Dedifferentiated amniotic fluid mesenchymal stem cell (primary cell): ENCODE data around the gene MAGI1.
"Not testable (repeated sequence)": the region's sequence is repeated elsewhere in the genome, so short reads cannot be mapped to it uniquely, and the experiment has no call there.

Experiments
- DNase-seq: peaks from one replicate; pipeline ENCODE4 v3.0.0-alpha.2; 2016; ENCODE audit errors: extremely low spot score

Gene MAGI1

DNA sequence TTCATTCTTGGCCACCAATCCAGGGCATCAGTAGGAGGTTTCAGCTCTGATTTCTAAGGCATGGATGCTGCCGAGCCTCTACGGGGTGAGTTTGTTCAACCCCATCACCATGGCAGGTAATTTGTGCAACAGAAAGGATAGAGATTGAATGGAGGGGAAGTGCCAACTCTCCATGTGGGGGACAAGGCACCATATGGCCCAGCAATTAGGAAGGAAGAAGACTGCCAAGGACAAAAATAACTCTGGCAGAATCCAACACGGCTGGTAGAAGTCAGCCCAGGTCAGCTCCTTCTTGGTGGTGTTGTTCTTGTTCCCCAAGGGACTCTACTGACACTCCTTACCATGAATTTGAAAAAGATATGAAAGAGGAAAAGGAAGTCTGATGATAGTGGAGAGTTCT lies 503.9 kb downstream of the MAGI1 start:
- DNase-seq: no peak

DNA sequence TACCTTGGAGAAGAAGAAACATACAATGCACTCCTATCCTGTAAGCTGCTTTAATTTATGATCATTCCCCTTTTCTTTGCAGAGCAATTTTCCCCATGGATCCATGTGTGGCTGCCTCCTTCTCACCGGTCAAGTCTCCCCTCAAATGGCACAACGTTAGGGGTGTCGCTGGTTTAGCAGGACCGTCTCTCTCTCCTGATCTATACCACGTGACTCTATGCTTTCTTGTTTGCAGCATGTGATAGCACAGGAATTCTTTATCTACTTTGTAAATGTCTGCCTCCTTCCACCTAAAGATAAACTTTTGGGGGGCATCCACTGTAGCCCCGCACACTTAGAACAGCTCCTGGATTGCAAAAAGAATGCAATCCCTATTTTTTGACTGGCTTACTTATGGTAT lies 506.0 kb downstream of the MAGI1 start:
- DNase-seq: no peak

DNA sequence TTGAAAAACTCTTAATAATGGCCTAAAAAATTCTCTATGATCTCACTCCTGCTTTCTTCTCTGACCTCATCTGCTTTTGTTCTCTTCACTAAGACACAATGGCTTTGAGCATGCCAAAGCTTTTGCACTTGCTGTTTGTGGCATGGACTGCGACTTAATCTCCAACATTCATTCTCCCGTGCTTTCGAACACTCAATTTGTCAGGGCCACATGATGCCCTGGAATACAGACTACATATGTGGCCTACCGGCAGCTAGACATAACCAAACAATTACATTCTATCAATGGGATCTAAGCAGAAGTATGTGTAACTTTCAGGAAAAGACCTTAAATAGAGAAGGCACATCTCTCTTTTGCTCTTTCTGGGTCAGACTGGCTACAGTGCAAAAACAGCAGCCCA lies 506.5 kb downstream of the MAGI1 start:
- DNase-seq: no peak

DNA sequence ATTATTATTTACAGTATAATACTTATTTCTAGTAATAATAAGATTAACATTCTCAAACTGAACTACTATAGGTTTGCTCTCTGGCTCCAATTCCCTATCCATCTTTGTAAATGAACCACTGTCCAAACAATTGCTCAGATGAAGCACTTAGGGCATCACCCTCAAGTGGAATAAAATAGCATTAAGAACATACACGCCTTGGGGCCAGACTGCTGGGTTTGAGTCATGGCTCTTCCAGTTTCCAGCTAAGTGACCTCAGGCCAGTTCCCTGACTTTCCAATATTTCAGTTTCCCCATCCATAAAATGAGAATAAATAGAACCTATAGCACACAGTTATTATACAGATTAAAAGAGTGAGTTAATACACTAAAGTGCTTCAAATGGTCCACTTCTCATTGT lies 507.2 kb downstream of the MAGI1 start:
- DNase-seq: no peak

DNA sequence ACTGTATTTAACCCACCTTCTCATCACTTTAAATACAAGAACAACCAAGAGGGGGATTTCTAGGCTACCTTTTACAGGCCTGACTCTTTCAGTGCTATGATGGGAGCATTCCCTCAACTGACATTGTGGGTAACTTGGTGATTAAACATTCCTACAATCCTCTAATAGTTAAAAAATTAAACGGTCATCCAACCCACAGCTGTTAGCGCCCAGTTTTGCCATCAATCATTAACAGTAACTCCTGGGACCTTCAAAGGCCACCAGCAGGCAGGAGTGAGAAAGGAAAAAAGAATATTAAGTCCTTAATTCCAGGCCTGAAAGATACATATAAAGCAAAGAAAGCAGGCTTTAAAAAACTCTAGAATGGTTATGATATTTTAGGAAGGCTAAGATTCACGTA lies 512.1 kb downstream of the MAGI1 start:
- DNase-seq: no peak

DNA sequence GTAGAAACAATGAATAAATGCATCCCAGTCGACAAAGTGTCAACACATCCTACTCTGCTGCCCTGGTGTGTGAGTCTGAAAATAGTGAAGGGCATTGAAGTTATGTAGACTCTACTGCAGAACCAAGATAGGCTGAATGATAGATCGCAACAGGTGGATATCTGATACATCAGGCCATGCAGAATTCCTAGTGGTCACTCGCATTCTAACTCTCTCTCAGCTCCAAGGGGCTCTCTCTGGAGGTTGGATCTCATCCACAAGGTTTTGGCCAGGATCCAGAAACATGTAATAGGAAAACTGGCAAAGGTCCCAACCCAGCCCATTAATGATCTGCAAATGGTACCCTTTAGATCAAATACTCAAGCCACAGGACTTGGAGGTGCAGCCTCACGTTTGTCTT lies 514.1 kb downstream of the MAGI1 start:
- DNase-seq: no peak

DNA sequence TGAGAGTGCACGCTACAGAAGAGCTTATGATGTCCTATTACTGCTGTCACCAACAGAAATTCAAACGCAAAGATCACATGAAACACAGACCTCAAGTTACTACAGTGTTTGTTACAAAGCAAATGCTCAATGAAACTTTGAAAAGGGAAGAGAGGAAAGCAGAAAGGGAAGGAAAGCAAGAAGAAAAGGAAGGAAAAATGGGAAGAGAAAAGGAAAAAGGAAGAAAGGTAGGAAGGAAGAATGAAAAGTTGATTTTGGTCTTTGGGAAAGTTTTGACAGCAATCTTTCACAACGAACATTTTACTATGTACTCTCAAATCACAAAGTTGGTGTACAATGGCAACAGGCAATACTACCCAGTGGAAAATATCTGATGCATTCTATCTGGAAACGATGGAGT lies 514.8 kb downstream of the MAGI1 start:
- DNase-seq: no peak

DNA sequence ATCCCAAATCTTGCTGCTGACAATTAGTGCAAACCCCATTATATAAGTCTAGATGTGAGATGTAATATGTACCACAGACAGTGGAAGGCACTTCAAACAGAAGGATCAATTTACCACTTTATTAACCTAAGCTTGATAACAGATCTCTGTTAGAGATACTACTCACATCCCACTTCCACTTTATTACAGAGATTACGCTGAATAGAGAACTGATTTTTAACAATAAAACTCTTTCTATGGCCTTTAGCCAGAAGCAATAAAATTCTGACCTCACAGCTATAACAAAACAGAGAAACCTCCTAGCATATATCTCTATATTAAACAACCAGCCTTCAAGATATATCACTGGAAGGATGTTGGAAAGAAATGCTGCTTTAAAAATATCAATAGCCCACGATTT lies 517.7 kb downstream of the MAGI1 start:
- no peak for DNase-seq

DNA sequence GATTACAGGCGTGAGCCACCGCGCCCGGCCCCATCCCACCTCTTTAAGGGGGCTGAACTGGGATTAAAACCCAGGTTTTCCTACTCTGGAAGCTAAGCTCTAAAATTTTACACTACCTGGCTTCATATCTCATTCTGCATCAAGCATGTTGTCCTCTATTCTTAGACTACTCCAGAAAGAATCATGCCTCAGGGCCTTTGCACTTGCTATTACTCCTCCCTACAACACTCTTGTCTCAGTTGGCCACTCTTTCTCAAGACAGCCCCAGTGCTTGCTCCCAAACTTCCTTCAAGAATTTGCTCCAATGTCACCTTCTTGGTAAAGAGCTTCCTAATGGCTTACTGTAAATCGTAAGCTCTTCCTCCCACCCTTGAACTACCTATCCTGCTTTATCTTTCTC lies 521.7 kb downstream of the MAGI1 start:
- DNase-seq: no peak

DNA sequence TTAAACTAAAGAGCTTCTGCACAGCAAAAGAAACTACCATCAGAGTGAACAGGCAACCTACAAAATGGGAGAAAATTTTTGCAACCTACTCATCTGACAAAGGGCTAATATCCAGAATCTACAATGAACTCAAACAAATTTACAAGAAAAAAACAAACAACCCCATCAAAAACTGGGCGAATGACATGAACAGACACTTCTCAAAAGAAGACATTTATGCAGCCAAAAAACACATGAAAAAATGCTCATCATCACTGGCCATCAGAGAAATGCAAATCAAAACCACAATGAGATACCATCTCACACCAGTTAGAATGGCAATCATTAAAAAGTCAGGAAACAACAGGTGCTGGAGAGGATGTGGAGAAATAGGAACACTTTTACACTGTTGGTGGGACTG lies 524.4 kb downstream of the MAGI1 start:
- DNase-seq: not testable (repeated sequence)

DNA sequence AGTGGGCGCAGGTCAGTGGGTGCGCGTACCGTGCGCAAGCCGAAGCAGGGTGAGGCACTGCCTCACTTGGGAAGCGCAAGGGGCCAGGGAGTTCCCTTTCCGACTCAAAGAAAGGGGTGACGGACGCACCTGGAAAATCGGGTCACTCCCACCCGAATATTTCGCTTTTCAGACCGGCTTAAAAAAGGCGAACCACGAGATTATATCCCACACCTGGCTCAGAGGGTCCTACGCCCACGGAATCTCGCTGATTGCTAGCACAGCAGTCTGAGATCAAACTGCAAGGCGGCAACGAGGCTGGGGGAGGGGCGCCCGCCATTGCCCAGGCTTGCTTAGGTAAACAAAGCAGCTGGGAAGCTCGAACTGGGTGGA lies 529.3 kb downstream of the MAGI1 start:
- DNase-seq: not testable (repeated sequence)

DNA sequence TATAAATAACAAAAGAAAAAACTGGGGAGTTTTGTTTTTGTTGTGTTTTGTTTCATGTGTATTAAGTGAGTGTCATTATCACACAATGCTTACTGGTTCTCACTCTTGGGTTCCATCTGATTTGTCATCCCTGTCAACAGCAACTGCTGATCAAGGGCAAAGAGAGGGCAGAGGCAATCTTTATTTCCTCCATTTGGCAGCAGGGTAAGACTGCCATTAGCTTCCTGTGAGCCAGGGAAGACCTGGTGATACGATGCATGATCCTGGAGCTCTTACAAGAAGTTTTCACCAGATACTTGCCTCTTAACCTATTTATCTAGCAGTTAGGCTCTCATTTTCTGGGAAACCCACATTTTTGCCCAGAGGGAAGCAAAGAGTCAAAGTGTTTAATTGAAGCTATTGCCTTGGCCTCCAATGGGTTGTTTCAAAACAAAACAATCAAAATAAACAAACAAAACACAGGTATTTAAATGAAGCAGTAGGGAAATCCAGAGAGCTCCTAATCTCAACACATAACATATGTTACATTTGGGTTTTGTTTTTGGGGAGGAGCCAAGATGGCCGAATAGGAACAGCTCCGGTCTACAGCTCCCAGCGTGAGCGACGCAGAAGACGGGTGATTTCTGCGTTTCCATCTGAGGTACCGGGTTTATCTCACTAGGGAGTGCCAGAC lies 529.8 kb downstream of the MAGI1 start:
- no peak for DNase-seq

DNA sequence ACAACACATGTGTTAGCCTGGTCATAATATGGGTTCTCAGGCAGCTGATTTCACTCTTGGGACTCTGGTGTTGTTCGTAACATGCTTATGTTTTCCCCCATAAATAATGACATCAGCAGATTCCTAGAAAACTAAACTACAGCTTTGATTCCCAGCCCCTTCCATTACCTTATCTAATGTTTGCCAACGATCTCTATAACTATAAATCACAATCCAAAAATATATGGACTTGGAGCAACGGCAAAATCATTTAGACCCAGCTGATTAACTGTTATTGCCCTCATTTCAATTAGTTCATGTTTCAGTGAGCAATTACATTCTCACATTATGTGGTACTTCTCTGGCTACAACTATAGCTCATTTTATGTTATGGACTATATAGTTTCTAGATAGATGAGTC lies 531.3 kb downstream of the MAGI1 start:
- DNase-seq: no peak

DNA sequence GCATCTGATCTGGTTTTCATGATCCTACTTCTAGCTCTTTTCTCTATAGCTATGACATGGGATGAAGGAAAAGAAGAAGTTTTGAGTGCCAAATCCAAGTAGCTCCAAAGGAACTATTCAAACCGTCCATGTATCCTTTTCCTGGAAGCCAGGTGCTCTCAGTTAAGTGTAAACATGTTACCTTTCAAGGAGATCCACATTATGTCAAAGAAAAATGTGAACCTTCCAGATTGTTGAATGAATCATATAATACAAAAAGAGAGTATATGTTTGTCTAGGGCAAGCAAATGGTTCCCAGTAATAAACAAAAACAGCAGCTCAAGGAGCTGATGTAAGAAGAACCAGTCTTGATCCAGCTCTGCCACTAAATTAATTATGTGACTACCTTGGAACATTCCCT lies 534.9 kb downstream of the MAGI1 start:
- DNase-seq: no peak

DNA sequence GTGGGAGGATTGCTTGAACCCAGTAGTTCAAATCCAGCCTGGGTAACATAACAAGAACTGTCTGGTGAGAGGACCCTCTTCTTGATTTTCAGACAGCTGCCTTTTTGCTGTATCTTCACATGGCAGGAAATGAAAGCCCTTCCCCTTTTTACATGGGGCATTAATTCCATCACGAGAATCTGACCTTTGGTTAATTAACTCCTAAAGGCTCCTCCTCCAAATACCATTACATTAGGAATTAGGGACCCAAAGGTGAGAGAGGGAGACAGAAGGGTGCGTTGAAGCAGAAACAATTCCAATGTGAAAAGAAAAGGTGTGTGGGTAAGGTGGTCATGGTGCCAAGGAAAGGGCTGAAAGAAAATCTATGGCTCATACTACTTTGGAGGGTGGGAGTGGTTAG lies 536.2 kb downstream of the MAGI1 start:
- no peak for DNase-seq

DNA sequence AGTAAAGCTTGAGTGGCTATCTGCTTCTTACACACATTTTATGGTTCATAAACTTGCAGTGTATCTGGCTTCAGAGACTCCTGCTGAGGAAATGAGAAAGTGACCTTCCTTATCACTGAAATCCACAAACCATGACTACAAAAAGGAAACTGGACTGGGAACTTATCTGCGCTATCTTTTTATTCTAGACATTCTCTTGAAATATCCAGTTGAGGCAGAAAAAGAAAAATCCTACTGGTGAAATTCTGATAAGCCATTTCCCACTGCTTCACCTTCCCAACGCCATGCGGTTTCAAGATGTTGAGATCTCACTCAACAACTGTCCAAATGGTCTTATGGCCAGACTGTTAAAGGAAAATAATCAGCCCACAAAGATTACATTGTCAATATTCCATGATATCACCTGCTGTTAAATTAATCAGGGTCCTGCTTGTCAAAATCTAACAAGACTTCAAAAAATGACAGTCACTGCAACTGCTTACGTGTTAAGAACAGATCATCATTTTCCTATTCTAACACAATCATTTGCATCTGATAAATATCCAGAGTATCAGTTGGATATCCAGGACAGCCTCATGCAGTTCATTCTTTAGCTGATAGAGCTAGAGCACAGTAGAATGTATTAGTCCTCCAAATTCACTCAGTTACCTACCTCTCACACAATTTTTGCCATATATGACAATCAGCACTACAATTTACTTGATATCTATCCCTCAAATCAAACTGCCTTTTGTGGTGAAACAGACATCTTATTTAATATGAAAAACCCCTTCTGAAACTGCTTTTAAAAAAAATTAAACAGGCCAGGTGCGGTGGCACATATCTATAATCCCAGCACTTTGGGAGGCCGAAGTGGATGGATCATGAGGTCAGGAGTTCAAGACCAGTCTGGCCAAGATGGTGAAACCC lies 538.1 kb downstream of the MAGI1 start:
- DNase-seq: no peak

DNA sequence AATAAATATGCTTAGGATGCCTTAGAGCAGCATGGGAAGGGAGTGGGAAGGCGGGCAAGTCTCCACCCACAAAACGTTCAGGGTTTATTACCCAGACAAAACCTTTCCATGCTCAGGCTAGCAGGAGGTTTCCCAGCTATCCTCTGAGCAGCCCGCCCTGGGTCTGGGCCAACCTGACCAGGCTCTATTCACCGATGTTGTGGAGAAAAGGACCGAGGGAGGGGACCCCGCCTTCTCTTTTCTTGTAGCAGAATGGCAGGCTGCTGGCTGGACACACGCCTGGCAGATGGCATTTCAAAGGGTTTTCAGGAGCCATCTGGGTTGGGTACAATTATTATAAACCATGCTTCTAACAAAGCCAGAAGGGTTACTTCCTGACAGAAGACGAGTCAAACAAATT lies 540.9 kb downstream of the MAGI1 start:
- no peak for DNase-seq

DNA sequence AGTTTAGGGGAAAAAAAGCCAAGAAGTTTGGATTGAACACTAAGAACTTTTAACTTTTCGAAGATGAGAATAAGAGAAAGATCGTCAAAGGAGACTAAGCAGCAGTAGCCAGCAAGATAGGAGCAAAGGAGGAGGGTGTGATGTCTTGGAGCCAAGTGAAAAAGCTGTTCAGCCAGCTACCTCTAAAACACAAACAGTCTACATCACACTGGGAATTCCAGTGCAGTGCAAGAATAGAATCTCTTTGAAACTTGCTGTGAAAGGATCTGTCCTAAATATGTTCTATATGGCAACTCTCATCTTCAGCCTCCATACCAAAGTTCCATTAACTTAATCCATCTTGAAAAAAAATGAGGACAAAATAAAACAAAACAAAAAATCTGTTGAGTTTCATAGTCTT lies 541.5 kb downstream of the MAGI1 start:
- DNase-seq: no peak

DNA sequence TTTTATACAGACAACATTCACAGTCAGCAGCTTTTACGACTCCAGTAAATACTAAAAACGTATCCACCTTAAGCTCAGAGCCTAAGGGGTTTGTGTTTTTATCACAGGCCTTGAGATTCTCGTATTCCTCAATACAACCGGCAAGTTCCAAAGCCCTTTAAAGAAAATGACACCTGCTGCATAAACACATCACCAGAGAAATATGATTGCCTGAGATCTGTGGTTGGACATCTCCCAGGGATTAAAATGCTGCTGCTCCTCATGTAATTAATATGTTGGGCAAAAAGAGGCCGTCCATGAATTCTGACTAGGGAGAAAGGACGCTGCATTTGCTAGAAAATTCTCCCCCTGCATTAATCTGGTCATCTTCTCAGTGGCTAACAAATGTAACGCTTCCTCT lies 544.8 kb downstream of the MAGI1 start:
- no peak for DNase-seq

DNA sequence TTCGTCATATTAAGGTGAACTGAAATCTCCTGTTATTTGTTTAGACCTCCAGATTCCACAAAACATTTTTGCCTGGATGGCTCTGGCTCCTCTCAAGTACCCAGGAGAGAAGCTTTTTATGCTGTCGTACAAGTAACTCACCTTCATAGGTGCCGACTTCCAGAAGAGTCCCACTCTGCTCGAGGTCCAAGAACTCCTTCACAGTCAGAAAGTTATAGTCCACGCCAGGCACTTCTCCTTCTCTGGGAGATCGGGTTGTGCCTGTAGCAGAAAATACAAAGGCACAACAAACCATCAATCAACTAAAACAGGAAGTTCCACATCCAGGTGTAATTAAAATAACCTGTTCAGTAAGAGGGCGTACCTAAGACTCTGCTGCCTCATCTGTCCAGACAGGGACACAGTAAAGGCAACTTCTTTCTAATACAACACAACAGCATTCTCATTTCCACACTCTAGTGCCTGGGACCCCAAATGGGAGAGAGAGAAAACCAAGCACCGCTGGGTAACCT lies 545.3 kb downstream of the MAGI1 start:
- no peak for DNase-seq

DNA sequence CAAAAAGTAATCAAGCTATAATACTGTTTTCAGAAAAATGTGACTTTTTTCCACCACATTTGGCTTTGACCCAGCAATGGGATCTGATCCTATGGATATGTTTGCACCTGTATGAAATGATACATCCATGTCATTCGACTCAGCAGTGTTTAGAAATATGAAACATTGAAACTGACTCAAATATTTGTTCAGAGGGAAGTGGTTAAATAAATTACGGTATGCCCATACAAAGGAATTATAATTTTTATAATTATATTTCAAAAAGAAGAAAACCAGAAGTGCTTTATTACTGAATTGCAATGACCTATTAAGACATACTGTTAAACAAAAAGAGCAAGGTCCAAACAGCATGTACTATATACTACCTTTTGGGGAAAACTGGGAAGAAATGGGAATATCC lies 546.5 kb downstream of the MAGI1 start:
- no peak for DNase-seq

DNA sequence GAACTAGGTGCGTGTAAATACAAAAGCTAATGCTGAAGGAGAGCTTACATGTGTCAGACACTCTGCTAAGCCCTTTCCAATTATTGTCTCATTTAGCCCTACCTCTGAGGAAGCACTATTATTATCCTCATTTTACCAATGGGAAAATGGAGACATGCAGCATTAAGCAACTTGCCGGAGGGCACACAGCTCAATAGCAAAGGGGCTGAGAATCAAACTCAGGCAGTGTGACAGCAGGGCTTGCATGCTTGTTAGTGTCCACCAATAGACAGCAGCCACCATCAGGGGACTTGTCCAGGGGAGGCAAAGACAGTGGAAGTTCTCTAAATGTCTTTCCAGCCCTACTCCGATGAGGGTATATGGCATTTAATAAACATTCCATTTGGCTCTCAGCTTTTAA lies 548.6 kb downstream of the MAGI1 start:
- no peak for DNase-seq

DNA sequence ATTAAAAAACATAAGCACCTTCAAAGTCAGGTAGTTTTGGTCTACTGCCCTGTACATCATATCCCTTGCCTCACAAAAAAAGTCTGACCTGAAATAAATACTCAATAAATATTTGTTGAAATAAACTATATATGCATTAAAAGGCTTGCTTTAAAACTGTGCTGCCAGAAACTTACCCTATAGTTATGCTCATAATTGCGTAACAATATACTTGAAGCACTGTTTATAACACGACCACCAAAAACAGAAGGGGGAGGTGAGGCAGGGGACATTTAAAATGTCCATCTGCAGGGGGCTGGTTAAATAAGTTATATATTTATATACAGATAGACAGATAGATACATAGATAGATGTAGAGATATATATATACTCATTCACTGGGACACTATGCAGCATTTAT lies 549.5 kb downstream of the MAGI1 start:
- DNase-seq: no peak
